GM18511 (cell line): ENCODE measurements around the gene DNAJC18.

ENCODE experiments used
- ATAC-seq: cut with Tn5 transposase; IDR thresholded peaks from one replicate; pipeline ENCODE4 v1.9.1; 2021; ENCODE audit warnings: mild to moderate bottlenecking, moderate library complexity; ENCODE audit not compliant: unreplicated experiment

The DNAJC18 gene

DNA sequence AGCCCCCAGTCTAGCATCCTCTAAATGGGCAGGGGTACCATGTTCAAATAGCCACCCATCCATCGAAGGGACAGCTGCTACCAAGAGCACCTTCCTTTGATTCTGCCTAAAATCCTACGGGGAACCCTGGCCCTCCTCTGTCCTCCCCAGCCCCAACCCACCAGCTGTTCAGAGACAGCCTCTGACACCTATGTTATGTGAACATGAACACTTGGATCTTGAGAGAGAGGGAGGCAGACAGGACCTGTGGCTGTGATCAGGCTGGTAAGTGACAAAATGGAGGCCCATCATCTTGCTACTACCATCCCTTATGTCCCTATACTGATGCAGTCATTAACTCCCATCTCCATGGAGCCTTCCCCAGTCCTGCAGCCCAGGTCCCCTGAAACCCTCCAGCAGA lies 64.4 kb downstream of the DNAJC18 start:
- ATAC-seq = no peak

DNA sequence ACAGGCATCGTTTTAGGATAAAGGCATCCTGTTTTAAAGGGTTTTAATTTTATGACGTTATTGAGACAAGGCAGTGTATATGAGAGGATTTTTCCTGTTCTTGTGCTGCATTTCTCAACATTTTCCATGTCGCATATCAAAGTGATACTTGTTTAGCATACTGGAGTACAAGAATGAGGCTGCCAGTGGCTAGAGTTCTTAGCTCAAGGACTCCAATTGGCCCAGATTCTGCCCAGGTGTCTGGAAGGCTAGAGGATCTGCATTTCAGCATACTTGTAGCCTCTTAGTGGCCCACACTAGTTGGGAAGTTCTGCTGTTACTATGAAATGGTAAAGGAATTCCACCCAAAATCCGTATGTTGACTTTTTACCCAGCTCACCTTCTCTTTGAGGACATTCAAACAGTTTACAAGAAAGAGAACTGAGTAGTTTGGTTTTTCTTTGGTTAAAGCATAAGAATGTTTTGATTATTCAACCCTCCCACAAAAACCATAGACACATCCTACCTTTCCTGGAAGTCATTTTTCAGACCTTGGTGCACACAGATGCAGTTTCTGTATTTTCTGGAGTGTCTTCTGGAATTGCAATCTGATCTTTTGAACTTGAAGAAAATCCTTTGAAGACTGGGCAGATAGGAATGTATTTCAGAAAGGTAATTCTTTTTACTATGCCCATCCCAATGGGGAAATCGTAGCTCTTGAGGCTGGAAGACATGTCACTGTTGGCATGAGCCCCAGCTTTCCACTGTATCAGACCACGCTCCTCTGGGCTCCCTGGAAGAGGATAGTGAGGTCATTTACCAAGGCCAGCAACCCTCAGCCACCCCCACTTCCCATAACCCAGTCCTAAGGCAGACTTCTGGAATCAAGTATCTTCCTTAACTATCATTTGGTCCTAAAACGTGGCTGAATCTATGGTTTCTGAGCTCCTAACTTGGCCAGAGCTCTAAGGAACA lies 67.6 kb downstream of the DNAJC18 start:
- ATAC-seq = no peak

DNA sequence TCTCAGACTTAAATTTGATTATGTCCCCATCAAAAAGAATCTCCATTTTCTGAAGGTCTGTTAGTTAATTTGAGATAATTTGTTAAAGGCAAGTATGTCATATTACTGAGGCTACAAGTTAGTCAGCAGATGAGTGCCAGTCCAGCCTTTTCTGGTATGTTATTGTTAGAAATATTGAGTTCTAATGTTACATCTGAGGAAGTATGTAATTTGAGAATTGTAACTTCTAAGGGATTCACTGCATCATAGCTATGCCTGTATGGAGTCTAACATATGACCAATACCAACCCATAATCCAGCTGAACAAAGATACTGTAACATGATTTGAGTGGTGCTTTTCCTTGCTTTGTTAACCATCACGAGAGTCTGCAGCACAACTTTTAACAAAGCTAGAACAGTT lies 70.1 kb downstream of the DNAJC18 start:
- no peak for ATAC-seq

DNA sequence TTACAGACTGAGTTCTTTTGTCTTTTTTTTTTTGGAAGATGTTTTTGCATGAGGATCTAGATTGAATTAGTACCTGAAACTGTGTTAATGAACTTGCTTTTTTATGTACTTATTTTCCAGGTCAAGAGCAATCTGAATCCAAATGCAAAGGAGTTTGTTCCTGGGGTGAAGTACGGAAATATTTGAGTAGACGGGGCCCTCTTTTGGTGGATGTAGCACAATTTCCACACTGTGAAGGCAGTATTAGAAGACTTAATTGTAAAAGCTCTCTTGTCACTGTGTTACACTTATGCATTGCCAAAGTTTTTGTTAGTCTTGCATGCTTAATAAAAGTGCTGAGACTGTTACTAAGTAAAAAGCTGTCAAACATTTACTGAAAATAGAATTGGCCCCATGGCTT lies 70.7 kb downstream of the DNAJC18 start:
- no peak for ATAC-seq

DNA sequence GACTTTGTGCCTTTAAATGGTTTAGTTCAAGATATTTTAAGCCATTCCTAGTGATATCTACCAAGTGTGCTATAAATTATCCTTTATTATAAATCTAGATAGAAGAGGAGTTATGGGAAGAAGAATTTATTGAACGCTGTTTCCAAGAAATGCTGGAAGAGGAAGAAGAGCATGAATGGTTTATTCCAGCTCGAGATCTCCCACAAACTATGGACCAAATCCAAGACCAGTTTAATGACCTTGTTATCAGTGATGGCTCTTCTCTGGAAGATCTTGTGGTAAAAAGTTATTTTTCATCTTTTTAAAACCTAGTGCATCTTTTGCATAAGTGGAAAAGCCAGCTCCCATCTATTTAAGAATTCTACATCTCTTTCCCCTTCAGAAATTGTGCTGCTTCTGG lies 74.9 kb downstream of the DNAJC18 start:
- ATAC-seq = no peak

DNA sequence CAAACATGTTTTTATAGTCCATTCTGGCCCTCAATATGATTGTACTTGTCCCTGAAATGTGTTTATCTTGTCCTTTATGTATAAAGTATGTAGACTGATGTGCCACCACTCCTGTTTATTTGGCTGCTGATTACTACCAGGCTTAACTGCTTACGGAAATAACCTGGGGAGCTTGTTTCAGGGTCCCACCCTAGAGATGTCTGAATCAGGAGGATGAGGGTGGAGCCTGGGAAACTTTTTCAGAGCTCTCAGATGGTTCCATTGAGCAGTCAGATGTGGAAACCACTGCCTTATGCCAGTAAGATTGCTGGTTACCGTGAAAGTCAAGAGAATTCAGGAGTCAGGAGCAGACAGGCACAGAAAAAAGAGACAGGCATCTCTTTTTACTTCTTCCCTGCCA lies 75.4 kb downstream of the DNAJC18 start:
- no peak for ATAC-seq

DNA sequence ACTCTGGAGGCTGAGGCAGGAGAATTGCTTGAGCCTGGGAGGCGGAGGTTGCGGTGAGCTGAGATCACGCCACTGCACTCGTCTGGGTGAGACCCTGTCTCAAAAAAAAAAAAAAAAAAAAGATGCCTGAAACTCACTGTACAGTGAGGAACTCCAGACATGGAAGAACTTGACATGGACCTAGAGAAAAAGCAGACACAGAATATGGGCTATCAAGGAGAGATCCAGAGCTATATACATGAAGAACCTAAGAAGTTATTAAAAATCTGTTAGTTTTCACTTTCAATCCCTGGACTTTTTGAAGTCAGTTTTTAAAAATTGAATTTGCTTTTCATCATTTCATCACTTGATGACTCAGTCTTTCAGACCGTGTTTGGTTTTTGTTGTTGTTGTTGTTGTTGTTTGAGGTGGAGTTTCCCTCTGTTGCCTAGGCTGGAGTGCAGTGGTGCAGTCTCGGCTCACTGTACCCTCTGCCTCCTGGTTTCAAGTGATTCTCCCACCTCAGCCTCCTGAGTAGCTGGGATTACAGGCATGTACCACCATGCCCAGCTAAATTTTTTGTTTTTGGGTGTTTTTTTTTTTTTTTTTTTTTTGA lies 77.4 kb downstream of the DNAJC18 start:
- no peak for ATAC-seq

DNA sequence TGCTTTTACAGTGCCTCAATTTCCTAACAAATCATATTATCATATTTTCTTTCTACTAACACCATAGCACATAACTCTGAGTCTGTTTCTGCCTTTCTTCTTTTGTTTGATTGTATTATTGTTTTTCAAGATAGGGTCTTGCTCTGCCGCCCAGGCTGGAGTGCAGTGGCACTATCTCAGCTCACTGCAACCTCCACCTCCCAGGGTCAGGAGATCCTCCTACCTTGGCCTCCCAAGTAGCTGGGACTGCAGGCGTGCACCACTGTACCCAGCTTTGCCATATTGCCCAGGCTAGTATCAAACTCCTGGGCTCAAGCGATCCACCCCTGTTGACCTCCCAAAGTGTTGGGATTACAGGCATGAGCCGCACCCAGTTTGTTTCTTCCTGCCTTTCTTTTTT lies 78.9 kb downstream of the DNAJC18 start:
- ATAC-seq = no peak
